ENCODE measurements around the gene NOM1.

GRCh38 chr7:157013101-157013500 lies 63.6 kb downstream of the NOM1 start:
- TF ChIP-seq L3MBTL2 (conservative IDR thresholded peaks at IDR 0.05) (no peak), PKNOX1 (IDR thresholded peaks at IDR 0.05) (no peak), SP1 (IDR thresholded peaks at IDR 0.05) (no peak), BHLHE40 (IDR thresholded peaks at IDR 0.05; ENCODE audit: borderline replicate concordance) (no peak), TARDBP (IDR thresholded peaks at IDR 0.05) (no peak), ELF4 (IDR thresholded peaks at IDR 0.05) (no peak), FOXK2 (IDR thresholded peaks at IDR 0.05) (no peak), ARNT (IDR thresholded peaks at IDR 0.05) (no peak), FOXM1 (IDR thresholded peaks at IDR 0.05; ENCODE audit: borderline replicate concordance) (no peak), NFRKB (IDR thresholded peaks at IDR 0.05) (no peak), ZNF384 (IDR thresholded peaks at IDR 0.05) (no peak), HDGF (IDR thresholded peaks at IDR 0.05; ENCODE audit: borderline replicate concordance) (no peak)

Data from HEK293T (cell line).